Stimulated activated CD4-positive, alpha-beta T cell treated with anti-CD3 and anti-CD28 coated beads, Interleukin-2, amount 100 ng/mL, for 24 hours (primary cell): ENCODE measurements around the gene RNF34.
"Not testable (repeated sequence)": the region's sequence is repeated elsewhere in the genome, so short reads cannot be mapped to it uniquely, and the experiment has no call there.

Source experiments
- DNase-seq, 2 donors: peaks; one replicate each; pipeline ENCODE4 v3.0.0-alpha.2; 2020

RNF34 gene, protein sequence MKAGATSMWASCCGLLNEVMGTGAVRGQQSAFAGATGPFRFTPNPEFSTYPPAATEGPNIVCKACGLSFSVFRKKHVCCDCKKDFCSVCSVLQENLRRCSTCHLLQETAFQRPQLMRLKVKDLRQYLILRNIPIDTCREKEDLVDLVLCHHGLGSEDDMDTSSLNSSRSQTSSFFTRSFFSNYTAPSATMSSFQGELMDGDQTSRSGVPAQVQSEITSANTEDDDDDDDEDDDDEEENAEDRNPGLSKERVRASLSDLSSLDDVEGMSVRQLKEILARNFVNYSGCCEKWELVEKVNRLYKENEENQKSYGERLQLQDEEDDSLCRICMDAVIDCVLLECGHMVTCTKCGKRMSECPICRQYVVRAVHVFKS

DNA sequence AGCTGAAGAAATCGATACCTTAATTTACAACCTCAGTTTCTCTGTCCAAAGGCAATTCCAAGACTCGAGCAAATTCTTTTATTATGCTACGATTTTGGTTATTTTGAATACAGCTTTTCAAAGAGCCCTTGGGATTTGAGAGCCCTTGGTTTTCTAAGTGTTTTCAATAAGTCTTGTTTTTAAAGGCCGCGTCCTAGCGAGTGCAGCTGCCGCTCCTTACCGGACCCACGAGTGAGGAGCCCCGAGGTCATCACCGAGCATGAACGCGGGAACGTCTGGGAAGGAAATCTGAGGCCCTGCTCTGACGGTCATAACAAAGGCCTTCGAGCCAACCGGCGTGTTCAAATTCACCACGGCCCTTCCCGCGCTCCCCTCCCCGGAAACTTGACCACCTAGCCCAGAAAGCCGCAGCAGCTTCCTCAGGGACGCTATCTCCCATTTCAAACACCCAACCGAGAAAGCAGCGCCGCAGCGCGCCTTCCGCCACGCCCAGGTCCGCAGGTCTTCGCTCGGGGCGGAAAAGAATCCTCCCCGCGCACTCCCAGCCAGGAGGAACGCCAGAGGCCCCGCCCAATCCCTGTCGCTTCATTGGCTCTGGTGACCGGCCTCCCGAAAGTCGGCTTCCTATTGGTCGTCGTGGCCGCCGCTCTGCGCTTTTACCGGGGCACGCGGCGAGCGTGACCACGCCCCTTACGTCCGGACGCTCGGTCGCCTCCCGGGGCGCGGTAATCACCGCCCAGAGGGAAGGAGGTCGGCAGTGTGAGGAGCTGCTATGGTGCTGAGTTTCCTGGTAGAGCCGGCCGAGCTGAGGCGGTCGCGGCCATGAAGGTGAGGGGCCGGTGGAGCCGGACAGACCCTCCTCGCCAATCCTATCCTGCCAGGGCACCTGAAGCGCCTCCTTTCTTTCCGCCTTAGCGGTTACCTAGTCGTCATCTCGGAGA lies at the start of gene RNF34:
TSS of gene RNF34 (plus strand) at position 728 of the 941 bp plus-strand sequence. CDS start at position 823, 95 bp downstream.
- DNase-seq: peak; percentile 98 to 99

DNA sequence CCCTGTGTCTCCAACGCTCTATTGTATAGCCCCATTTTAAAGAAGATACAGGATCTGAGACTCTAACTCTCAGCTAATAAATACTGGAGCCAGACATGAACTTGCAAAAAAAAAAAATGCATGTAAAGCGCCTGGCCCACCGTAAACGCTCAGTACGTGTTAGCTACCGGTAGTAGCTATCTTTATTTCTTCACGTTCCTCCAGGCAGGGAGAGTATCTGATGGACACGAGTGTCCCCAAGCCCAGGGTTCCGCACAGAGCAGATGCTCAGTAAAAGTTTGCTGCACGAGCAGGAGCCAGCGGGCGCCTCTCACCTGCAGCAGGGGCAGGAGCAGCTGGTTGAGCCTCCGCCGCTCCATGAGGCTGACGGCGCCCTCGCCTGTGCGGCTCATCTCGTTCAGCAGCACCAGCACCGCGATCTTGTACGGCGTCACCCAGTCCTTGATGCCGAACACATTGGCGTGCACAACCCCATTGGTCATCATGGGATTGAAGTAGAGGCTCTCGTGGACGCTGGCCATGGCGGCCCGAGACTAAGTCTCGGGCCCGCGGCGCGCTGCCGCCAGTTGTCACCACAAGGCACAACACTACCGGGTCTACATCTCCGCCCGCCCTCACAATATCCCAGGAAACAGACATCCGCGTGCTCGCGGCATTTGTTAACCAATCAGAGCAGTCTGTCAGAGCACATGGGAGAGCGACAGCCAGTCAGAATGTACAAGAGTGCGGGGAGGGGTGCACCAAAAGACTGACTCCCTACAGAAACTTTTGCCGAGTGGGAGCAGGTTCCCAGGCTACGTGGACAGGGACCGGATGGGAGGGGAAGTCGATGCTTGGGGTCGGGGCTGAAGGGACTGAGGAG lies 47.9 kb upstream of the RNF34 start, which contains the start of gene ANAPC5:
TSS of gene ANAPC5 (minus strand) at position 592 of the 862 bp plus-strand sequence. CDS start at position 521, 71 bp downstream.
- DNase-seq: peak; percentile 88 to 90

DNA sequence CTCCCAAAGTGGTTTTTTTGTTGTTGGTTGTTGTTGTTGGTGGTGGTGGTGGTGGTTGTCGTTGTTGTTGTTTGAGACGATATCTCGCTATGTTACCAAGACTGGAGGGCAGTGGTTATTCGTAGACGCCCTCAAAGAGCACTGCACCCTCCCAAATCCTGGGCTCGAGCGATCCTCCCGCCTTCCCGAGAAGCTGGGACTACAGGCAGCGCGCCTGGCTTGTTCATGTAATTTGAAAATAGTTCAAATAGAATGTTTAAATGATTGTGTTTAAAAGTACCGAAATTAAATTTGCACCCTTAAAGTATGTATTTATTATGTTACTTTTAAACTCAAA lies 47.3 kb upstream of the RNF34 start:
- DNase-seq: no peak

DNA sequence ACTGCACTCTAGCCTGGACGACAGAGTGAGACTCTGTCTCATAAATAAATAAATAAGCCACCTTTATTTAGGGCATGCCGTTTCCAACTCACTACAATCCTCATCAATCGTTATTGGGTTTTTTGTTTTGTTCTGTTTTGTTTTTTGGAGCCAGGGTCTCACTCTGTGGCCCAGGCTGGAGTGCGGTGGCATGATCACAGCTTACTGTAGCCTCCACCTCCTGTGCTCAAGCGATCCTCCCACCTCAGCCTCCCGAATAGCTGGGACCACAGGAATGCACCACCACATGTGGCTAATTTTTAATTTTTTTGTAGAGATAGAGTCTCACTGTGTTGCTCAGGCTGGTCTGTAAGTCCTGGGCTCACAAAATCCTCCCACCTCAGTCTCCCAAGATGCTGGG lies 44.1 kb upstream of the RNF34 start:
- DNase-seq: no peak

DNA sequence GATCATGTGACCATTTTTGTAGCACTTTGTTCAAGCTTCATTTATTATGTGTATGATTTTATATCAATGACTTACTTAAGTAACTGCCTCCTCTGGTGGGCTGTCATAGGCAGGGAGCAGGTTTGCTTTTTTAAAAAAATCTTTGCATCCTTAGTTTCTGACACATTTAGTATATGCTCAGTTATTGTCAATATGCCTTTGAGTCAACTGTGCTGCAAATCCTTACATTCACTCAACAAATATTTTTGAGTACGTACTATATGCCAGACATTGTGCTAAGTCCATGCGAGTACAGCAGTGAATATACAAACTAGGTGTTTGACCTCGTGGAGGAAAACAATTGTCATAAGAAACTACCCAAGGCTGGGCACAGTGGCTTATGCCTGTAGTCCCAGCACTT lies 43.3 kb upstream of the RNF34 start:
- DNase-seq: no peak

DNA sequence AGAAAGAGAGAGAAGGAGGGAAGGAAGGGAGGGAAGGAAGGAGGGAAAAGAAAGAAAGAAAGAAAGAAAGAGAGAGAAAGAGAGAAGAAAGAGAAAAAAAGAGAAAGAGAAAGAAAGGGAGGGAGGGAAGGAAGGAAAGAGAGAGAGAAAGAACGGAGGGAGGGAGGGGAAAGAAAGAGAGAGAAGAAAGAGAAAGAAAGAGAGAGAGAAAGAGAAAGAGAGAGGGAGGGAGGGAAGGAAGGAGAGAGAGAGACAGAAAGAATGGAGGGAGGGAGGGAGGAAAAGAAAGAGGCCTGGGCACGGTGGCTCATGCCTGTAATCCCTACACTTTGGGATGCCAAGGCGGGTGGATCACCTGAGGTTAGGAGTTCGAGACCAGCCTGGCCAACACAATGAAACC lies 42.6 kb upstream of the RNF34 start:
- no peak for DNase-seq

DNA sequence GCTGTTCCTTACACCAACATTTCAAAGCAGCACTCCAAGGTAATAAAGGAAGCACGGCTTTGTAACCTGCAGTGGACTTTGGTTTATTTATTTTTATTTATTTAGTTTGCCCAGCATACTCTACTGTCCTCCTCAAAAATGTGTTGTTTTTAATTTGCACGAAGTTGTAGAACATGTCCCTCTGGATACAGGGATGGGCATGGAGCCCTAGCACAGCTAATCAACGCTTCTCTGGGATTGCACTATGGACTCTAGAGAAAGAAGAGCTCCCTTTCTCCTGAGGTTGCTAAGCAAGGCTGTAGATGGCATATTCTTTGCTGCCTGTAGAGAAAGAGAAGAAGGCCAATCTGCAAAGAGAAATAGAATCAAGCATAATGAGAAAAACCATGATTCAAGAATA lies 41.8 kb upstream of the RNF34 start:
- no peak for DNase-seq

DNA sequence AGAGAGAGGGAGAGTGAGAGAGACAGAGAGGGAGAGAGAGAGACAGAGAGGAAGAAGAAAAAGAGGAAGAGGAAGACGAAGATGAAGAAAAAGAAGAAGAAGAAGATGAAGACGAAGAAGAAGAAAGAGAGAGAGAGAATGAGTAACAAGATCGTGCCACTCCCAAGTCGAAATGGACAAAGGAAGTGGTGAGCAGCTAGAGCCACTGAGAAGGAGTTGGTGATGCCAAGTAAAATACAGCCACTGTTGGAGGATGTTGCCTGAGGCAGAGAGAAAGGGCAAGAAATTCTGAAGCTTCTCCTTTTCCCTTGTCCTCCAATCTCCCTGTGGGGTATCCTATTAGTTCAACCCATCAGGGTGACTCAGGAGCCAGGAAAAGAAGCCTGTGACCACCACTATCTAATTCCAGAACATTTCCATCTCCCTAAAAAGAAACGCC lies 35.2 kb upstream of the RNF34 start:
- no peak for DNase-seq

DNA sequence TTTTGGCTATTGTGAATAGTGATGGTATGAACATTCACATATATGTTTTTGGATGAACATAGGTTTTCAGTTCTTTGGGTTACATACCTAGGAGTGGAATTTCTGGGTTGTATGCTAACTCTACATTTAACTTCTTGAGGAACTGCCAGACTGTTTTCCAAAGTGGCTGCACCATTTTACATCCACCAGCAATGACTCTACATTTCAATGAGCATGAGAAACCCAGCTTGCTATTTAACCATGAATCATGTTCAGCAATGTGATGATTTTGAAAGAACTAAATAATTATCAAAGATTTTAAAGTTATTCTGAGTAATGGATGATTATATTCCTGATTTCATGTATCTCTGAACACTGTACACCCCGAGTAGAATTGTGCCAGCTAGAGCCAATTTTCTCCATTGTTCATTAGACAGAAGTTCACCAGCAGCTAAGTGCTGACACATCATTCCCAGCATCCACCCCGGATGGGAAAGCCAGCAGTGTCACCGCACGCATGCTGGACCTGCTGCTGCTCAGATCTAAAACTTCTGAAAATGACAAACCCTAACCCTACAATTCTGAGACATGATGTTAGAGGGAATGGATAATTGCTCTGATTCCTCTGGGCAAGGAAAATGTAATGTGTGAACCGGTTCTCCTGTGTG lies 34.4 kb upstream of the RNF34 start:
- DNase-seq: no peak

DNA sequence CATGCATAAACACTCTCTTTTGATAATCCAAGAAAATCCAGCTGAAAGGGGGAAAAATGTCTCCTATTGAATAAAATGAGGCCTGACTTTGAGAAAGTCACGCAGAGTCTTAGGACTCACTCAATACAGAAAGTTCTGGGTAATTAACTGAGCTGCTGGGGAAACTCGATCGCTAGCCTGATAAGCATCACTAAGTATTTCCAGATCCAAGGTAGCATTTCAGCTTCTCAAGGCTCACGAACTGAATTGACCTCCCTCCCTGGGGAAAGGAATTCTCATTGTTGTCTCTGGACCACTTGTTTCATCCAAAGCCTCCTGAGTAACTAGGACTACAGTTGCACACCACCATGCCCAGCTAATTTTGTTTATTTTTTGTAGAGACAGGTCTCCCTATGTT lies 33.9 kb upstream of the RNF34 start:
- DNase-seq: no peak

DNA sequence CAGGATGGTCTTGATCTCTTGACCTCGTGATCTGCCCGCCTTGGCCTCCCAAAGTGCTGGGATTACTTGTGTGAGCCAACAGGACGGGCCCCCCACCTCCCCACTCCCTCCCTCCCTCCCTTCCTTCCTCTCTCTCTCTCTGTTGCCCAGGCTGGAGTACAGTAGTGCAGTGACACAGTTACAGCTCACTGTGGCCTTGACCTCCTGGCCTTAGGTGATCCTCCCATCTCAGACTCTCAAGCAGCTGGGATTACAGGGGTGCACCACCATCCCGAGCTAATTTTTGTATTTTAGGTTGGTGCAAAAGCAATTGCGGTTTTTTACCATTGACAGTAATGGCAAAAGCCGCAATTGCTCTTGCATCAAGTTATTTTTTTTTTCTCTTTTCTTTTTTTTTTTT lies 28.5 kb upstream of the RNF34 start:
- DNase-seq: no peak

DNA sequence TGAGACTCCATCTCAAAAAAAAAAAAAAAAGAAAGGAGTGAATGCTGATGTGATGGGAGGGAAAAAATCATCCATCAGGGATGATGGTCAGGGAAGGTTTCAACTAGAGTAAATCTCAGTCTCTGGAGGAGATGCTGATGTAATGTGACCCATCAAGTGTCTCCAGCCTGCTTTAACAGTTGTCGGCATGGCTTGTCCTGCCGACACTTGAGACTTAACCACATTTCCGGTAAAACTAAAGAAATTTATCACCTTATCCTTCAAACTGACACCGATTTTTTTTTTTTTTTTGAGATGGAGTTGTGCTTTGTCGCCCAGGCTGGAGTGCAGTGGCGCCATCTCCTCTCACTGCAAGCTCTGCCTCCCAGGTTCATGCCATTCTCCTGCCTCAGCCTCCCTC lies 26.2 kb upstream of the RNF34 start:
- no peak for DNase-seq

DNA sequence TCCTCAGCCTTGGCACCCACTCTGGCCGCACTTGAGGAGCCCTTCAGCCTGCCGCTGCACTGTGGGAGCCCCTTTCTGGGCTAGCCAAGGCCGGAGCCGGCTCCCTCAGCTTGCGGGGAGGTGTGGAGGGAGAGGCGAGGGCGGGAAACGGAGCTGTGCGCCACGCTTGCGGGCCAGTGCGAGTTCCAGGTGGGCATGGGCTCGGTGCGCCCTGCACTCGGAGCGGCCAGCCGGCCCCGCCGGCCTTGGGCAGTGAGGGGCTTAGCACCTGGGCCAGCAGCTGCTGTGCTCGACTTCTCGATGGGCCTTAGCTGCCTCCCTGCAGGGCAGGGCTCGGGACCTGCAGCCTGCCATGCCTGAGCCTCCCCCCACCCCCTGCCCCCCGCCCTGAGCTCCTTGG lies 25.6 kb upstream of the RNF34 start:
- not testable (repeated sequence) for DNase-seq

DNA sequence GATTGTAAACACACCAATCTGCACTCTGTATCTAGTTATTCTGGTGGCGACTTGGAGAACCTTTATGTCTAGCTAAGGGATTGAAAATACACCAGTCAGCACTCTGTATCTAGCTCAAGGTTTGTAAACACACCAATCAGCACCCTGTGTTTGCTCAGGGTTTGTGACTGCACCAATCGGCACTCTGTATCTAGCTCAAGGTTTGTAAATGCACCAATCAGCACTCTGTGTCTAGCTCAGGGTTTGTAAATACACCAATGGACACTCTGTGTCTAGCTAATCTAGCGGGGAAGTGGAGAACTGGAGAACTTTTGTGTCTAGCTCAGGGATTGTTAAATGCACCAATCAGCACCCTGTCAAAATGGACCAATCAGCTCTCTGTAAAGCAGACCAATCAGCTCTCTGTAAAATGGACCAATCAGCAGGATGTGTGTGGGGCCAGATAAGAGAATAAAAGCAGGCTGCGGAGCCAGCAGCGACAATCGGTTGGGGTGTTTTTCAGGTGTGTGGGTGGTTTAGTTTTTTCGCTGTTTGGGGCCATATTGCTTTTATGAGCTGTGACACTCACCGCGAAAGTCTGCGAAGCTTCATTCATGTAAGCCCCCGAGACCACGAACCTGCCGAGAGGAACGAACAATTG lies 24.9 kb upstream of the RNF34 start:
- not testable (repeated sequence) for DNase-seq

DNA sequence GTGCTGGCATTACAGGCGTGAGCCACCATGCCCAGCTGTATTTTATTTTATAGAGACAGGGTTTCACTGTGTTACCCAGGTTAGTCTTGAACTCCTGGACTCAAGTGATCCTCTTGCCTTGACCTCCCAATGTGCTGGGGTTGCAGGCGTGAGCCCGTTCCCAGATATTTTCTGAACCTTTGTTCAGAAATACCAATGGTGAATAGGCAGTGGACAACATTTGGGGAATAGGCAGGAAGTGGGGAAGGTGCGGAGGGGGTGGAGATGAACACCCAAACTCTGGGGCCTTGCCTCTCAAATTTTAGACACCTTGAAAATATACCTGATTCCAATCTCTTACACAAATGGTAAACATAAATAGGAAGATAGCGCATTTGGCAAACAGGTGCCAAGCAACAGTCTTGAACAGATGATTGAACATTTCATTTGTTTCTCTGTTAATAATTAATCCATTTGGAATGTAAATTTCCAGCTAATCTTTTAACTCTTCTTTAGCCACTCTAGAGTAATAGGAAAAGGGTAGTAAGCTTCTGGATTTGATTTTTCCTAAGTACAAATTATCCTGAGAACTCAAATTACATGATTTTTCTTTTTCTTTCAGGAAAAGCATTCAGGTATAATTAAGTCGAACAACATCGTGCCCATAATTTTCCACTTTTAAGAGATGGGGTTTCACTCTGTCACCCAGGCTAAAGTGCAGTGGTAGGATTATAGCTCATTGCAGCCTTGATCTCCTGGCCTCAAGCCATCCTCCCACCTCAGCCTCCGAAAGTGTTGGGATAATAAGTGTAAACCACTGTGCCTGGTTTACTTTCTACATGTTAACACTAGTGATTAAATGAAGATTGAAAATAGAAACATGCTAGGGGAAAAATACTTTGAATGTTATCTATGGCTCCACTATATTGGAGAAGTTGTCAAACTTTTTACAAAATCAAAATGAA lies 22.9 kb upstream of the RNF34 start:
- DNase-seq: no peak

DNA sequence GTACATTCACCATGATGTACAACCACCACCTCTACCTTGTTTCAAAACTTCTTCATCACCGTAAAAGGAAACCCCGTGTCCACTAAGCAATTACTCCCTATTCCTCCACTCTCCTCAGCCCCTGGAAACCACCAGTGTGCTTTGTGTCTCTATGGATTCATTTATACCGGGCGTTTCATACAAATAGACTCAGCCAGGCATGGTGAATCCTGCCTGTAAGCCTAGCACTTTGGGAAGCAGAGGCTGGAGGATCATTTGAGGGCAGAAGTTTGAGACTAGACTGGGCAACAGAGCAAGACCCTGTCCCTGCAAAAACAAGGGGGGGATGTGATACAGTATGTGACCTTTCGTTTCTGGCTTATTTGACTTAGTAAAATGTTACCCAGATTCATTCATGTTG lies 21.2 kb upstream of the RNF34 start:
- no peak for DNase-seq

DNA sequence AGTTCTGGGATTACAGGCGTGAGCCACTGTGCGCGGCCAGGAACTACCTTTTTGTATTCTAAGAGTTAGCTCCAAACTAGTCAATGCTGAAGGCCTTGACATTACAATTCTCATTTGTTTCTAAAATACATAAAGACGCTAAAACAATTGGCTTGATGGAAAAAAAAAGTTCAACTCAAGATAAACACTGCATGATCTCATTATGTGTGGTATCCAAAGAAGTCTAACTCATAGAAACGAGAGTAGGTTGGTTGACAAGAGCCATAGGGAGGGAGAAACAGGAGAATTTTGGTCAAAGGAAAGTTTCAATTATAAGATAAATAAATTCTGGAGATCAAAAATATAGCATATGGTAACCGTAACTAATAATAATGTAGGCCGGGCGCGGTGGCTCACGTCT lies 20.0 kb upstream of the RNF34 start:
- DNase-seq: no peak

DNA sequence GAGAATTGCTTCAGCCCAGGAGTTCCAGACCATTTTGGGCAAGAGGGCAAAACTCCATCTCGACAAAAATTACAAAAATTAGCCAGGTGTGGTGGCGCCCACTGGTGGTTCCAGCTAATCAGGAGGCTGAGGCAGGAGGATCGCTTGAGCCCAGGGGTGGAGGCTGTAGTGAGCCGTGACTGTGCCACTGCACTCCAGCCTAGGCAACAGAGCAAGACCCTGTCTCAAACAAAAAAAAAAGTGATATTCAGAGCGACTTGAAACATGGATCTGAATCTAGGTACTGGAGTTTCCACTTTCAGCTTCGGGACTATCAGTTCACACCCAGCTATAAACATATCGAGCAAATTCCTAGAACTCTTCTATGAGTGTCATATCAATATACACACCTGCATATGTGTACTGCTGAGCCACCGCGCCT lies 16.3 kb upstream of the RNF34 start:
- DNase-seq: no peak

DNA sequence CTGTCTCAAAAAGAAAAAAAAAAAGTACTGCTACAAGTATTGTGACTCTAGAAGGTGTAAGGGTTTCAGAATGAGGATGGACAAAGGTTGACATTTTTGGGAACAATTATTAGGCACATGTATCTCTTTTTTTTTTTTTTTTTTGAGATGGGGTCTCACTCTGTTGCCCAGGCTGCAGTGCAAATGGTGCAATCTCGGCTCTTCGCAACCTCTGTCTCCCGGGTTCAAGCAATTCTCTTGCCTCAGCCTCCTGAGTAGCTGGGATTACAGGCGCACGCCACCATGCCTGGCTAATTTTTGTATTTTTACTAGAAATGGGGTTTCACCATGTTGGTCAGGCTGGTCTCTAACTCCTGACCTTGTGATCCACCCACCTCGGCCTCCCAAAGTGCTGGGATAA lies 15.0 kb upstream of the RNF34 start:
- not testable (repeated sequence) for DNase-seq

DNA sequence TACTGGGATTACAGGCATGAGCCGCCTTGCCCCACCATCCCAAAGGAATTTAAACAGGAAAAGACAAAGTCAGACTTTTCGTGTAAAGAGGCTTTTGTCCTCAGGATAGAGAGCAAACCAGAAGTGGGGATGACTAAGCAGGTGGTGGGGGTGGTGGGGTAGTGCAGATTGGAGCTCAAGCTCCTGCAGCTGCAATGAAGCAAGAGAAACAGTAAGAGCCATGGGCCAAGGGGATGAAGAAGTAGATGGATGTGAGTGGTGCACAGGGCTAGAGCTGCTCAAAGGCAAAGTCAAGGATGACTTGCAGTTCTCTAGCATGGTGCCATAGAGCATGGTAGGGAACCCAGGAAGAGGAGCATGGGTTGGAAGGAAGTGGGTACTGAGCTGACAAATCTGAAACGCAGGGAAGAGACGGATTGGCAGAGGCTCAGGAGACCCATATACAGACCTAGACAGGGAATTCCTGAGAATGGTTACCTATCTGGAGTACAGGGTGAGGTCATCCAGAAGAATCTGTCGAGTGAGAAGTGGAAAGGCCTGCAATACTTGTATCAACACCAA lies 11.4 kb upstream of the RNF34 start:
- DNase-seq: no peak
